B cell (primary cell): ENCODE results near the gene GPR158. TPM values are rescaled to one million over a fixed set of nuclear protein-coding genes. Genes with fewer than 3 reads are reported as not detected.

Experiments used
- ATAC-seq: fragments of 200-7000 bp; cut with Tn5 transposase; one replicate; pipeline ENCODE4 v1.10.0; 2021; ENCODE audit warnings: low read depth, mild to moderate bottlenecking, moderate number of reproducible peaks, moderate library complexity
- CTCF ChIA-PET: fragments of 350-600 bp; sonication (Branson Sonifier 250); formaldehyde crosslinking; loops from one replicate; lab custom pipeline; 2021; ENCODE audit warnings: antibody characterized with exemption, inconsistent platforms; lab: Charles Lee
- POLR2A ChIA-PET: fragments of 350-600 bp; sonication (Branson Sonifier 250); formaldehyde crosslinking; loops from one replicate; lab custom pipeline; 2021; ENCODE audit warnings: antibody characterized with exemption; lab: Charles Lee
- DNase-seq: peaks from one replicate; pipeline ENCODE4 v3.0.0; 2013
- H2AFZ ChIP-seq: 2 replicates; pipeline ENCODE4 v1.6.1; 2012; ENCODE audit warnings: mild to moderate bottlenecking, low read depth, low read length; ENCODE audit not compliant: insufficient read depth, poor library complexity, severe bottlenecking
- H3K27ac ChIP-seq, 2 donors: 1 replicate in 1 of 2; 2 replicates in 1 of 2; pipeline ENCODE4 v1.5.1; 2012 to 2013; ENCODE audit warnings: low read length in 2 of 2, mild to moderate bottlenecking in 2 of 2, moderate library complexity in 1 of 2
- H3K27me3 ChIP-seq, 4 experiments: fragments of 200-600 bp in 1 of 4; sonication (generic) in 1 of 4; replicated peaks in 1 of 4; 1 replicate in 2 of 4; 2 replicates in 2 of 4; pipeline versions ENCODE4 v1.6.1 to v1.7.0; 2013 to 2016; ENCODE audit warnings: low read length in 3 of 4, mild to moderate bottlenecking in 2 of 4, mixed read lengths in 1 of 4, moderate library complexity in 1 of 4; ENCODE audit not compliant: insufficient read depth in 4 of 4, control insufficient read depth in 3 of 4; ENCODE audit errors: control extremely low read depth in 1 of 4
- H3K36me3 ChIP-seq, 2 experiments: replicated peaks in 1 of 2; 1 replicate in 1 of 2; 2 replicates in 1 of 2; pipeline versions ENCODE4 v1.6.1 to v1.7.1; 2013; ENCODE audit warnings: low read length in 1 of 2; ENCODE audit not compliant: insufficient read depth in 2 of 2, control insufficient read depth in 1 of 2; ENCODE audit errors: control extremely low read depth in 1 of 2, extremely low read depth in 1 of 2
- H3K4me1 ChIP-seq, 2 donors: fragments of 200-600 bp in 1 of 2; sonication (generic) in 1 of 2; 1 replicate in 1 of 2; 2 replicates in 1 of 2; pipeline versions ENCODE4 v1.5.1 to v1.6.1; 2013 to 2017; ENCODE audit warnings: low read length in 2 of 2; ENCODE audit not compliant: control insufficient read depth in 2 of 2, insufficient read depth in 2 of 2
- H3K4me2 ChIP-seq: replicated peaks from 2 replicates; pipeline ENCODE3; 2012; ENCODE audit warnings: mild to moderate bottlenecking, low read depth, low read length; ENCODE audit not compliant: poor library complexity, severe bottlenecking
- H3K4me3 ChIP-seq, 5 experiments: fragments of 200-600 bp in 1 of 5; sonication (generic) in 1 of 5; 1 replicate in 3 of 5; 2 replicates in 2 of 5; pipeline versions ENCODE4 v1.5.1 to v1.7.0; 2011 to 2016; ENCODE audit warnings: low read length in 4 of 5, mild to moderate bottlenecking in 4 of 5, low read depth in 2 of 5, control low read depth in 1 of 5, moderate library complexity in 1 of 5; ENCODE audit not compliant: insufficient read depth in 1 of 5; ENCODE audit errors: control extremely low read depth in 1 of 5, extremely low read depth in 1 of 5
- H3K79me2 ChIP-seq: fragments of 200-600 bp; sonication (generic); one replicate; pipeline ENCODE4 v1.6.0; 2016; ENCODE audit warnings: low read length; ENCODE audit not compliant: control insufficient read depth, insufficient read depth
- H3K9ac ChIP-seq: fragments of 200-600 bp; sonication (generic); 2 replicates; pipeline ENCODE4 v1.6.1; 2017; ENCODE audit warnings: mild to moderate bottlenecking, low read length, moderate library complexity
- H3K9me3 ChIP-seq, 3 donors: one replicate each; pipeline versions ENCODE4 v1.6.1 to v1.7.1; 2013; ENCODE audit warnings: low read length in 2 of 3; ENCODE audit not compliant: control insufficient read depth in 2 of 3, insufficient read depth in 1 of 3; ENCODE audit errors: control extremely low read depth in 1 of 3
- H4K20me1 ChIP-seq: 2 replicates; pipeline ENCODE4 v1.6.0; 2012; ENCODE audit warnings: mild to moderate bottlenecking, low read length; ENCODE audit not compliant: insufficient read depth, control insufficient read depth, poor library complexity, severe bottlenecking
- H3K27ac Mint-ChIP-seq: one replicate; pipeline ENCODE4 v1.8.0; 2021; ENCODE audit warnings: mixed read lengths
- H3K27me3 Mint-ChIP-seq: one replicate; pipeline ENCODE4 v1.8.0; 2021; ENCODE audit warnings: mixed read lengths
- H3K4me1 Mint-ChIP-seq: one replicate; pipeline ENCODE4 v1.8.0; 2021; ENCODE audit warnings: mixed read lengths
- H3K4me3 Mint-ChIP-seq: one replicate; pipeline ENCODE4 v1.8.0; 2021; ENCODE audit warnings: mixed read lengths
- H3K9me3 Mint-ChIP-seq: one replicate; pipeline ENCODE4 v1.8.0; 2022; ENCODE audit warnings: mixed read lengths; ENCODE audit not compliant: insufficient read depth
- CTCF ChIP-seq: fragments of 200-600 bp; IDR thresholded peaks from one replicate; pipeline ENCODE4 v1.8.0; 2022; ENCODE audit warnings: antibody characterized with exemption, mild to moderate bottlenecking
- EZH2 ChIP-seq: IDR thresholded peaks from 2 replicates; pipeline ENCODE4 v1.6.1; 2012; ENCODE audit warnings: borderline replicate concordance, low read depth, mild to moderate bottlenecking, moderate library complexity, low read length; ENCODE audit not compliant: insufficient read depth, poor library complexity, severe bottlenecking
- WGBS: methylation state at CpG from one replicate; pipeline ENCODE4 v1.1.5; 2013; ENCODE audit warnings: missing lambda C conversion rate; ENCODE audit not compliant: insufficient coverage; 5-methylcytosine and 5-hydroxymethylcytosine counted together
- intact Hi-C: fragments of 100-400 bp; cut with micrococcal nuclease; formaldehyde crosslinking; loops from one replicate; pipeline ENCODE4 v1.10.0; 2022
- polyA plus RNA-seq: library from polyadenylated mRNA; depleted of rRNA; stranded (reverse); fragments of >200 nt; gene quantifications from 2 replicates; pipeline ENCODE4 v1.2.3, GENCODE V29; 2012
- total RNA-seq, 2 donors: library from RNA; stranded (reverse); fragments of 120-200 nt in 1 of 2; gene quantifications; 1 replicate in 1 of 2; 2 replicates in 1 of 2; pipeline versions ENCODE4 v1.2.3 to v1.2.4, GENCODE V29; 2013 to 2022

Gene GPR158
- total and polyA plus RNA-seq, 2 donors (not counting 1 experiment from before 2014, with no cell fraction given): not detected

DNA sequence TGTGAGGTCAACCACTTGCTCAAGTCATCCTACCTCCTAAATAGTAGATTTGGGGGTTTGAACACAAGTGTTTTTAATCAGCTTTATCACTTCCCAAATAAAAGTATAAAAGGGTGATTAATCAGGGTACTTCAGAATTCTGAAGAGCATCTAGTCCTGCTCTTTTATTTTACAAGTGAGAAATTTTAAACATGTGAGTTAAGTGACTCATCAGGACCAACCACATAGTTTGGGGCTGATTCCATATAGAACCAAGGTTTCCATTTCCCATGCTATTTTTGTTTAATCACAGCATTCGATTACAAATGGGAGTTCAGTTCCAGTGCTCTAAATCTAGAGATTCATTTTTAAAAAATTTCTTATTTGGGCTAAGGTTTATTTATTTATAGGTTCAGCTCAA lies 113.4 kb downstream of the GPR158 start:
- DNase-seq (no peak), ATAC-seq (no peak)
- POLR2A ChIA-PET: no interaction called here
- Histone ChIP-seq H3K4me2 (no peak overlapping the region), H3K79me2 (no peaks in the 10 kb centered on the region), H3K4me1 (no peaks in the 10 kb centered on the region), H3K27me3 (no peaks in the 10 kb centered on the region), H2AFZ (no peak overlapping the region), H3K27ac (no peak overlapping the region), H3K36me3 (no peaks in the 10 kb centered on the region), H4K20me1 (no peaks in the 10 kb centered on the region), H3K9ac (no peak overlapping the region), H3K9me3 (peaks cover 0 to 2% (median 0%) of the 10 kb centered on the region in 3 donors), H3K4me3 (no peak overlapping the region)
- Mint-ChIP-seq H3K4me3 (no peak overlapping the region), H3K9me3 (peaks cover 14% of the 10 kb centered on the region), H3K27me3 (no peaks in the 10 kb centered on the region), H3K4me1 (no peaks in the 10 kb centered on the region), H3K27ac (no peak overlapping the region)
- TF ChIP-seq CTCF: no peak
- no peak for TF ChIP-seq EZH2
- intact Hi-C loops: no loop called here
- CTCF ChIA-PET: no interaction called here
- WGBS: no CpG with 5 or more reads among the region's 1 CpG

GRCh38 chr10:25294032-25294926 lies 119.5 kb downstream of the GPR158 start:
- Histone ChIP-seq H3K79me2 (no peaks in the 10 kb centered on the region), H3K4me1 (no peaks in the 10 kb centered on the region), H3K4me2 (no peak overlapping the region), H3K9me3 (no peaks in the 10 kb centered on the region), H3K27ac (no peak overlapping the region), H3K36me3 (no peaks in the 10 kb centered on the region), H3K9ac (no peak overlapping the region), H3K4me3 (no peak overlapping the region), H4K20me1 (no peaks in the 10 kb centered on the region), H2AFZ (no peak overlapping the region), H3K27me3 (no peaks in the 10 kb centered on the region)
- Mint-ChIP-seq H3K27ac (no peak overlapping the region), H3K27me3 (no peaks in the 10 kb centered on the region), H3K4me3 (no peak overlapping the region), H3K4me1 (no peaks in the 10 kb centered on the region), H3K9me3 (peaks cover 1% of the 10 kb centered on the region)
- CTCF ChIA-PET: no interaction called here
- intact Hi-C loops: no loop called here
- WGBS: 80% methylated on average over 1 of the region's 5 CpGs
- ATAC-seq (no peak), DNase-seq (no peak)
- POLR2A ChIA-PET: no interaction called here
- TF ChIP-seq CTCF (no peak), EZH2 (no peak)
